Vagina (tissue), 2 donors: ENCODE data around the gene ULBP2.
"Not testable (repeated sequence)": the region's sequence is repeated elsewhere in the genome, so short reads cannot be mapped to it uniquely, and the experiment has no call there.

Experiments
- CTCF ChIP-seq, 3 experiments: fragments of 450-650 bp in 2 of 3; fragments of 200-600 bp in 1 of 3; sonication (generic) in 1 of 3; IDR thresholded peaks; one replicate each; pipeline ENCODE4 v1.5.1; 2017 to 2019; ENCODE audit warnings: antibody characterized with exemption in 3 of 3, mild to moderate bottlenecking in 2 of 3, moderate library complexity in 2 of 3
- POLR2A ChIP-seq, 2 donors: fragments of 450-650 bp; IDR thresholded peaks; one replicate each; pipeline ENCODE4 v1.6.1; 2017; ENCODE audit warnings: antibody characterized with exemption in 2 of 2, mild to moderate bottlenecking in 2 of 2, moderate library complexity in 2 of 2

GRCh38 chr6:149954984-149955653 lies 13.3 kb downstream of the ULBP2 start:
- not testable (repeated sequence) for TF ChIP-seq POLR2A, CTCF (IDR thresholded peaks at IDR 0.05)
